GM23338 (cell line): ENCODE results near the gene SUSD3. TPM values are rescaled to one million over a fixed set of nuclear protein-coding genes. Genes with fewer than 3 reads are reported as not detected.

Experiments used
- ATAC-seq: fragments of 200-7000 bp; cut with Tn5 transposase; 3 replicates; pipeline ENCODE4 v1.9.1; 2020
- DNase-seq: peaks from one replicate; pipeline ENCODE4 v3.0.0-alpha.2; 2015; ENCODE audit warnings: low spot score
- H2AFZ ChIP-seq: fragments of 200-600 bp; sonication (generic); 2 replicates; pipeline ENCODE4 v1.8.0; 2016; ENCODE audit warnings: antibody characterized with exemption, mild to moderate bottlenecking, moderate library complexity
- H3F3A ChIP-seq: fragments of 200-600 bp; sonication (generic); replicated peaks from 2 replicates; pipeline ENCODE4 v1.8.0; 2017; ENCODE audit warnings: antibody characterized with exemption, mixed run types, low read depth
- H3K27ac ChIP-seq: fragments of 200-600 bp; sonication (generic); 2 replicates; pipeline ENCODE4 v1.6.1; 2016; ENCODE audit warnings: low read depth
- H3K27me3 ChIP-seq: fragments of 200-600 bp; sonication (generic); 2 replicates; pipeline ENCODE4 v1.8.0; 2016; ENCODE audit warnings: mild to moderate bottlenecking, mixed run types, moderate library complexity; ENCODE audit not compliant: insufficient read depth
- H3K36me3 ChIP-seq: fragments of 200-600 bp; sonication (generic); 2 replicates; pipeline ENCODE4 v1.8.0; 2016; ENCODE audit warnings: mild to moderate bottlenecking; ENCODE audit not compliant: insufficient read depth
- H3K4me1 ChIP-seq: fragments of 200-600 bp; sonication (generic); 2 replicates; pipeline ENCODE4 v1.8.0; 2016; ENCODE audit warnings: mild to moderate bottlenecking, moderate library complexity; ENCODE audit not compliant: insufficient read depth
- H3K4me2 ChIP-seq: fragments of 200-600 bp; sonication (generic); 2 replicates; pipeline ENCODE4 v1.7.1; 2017; ENCODE audit warnings: mixed run types
- H3K4me3 ChIP-seq: fragments of 200-600 bp; sonication (generic); 2 replicates; pipeline ENCODE4 v1.6.1; 2016; ENCODE audit warnings: mixed run types
- H3K79me2 ChIP-seq: fragments of 200-600 bp; sonication (generic); replicated peaks from 2 replicates; pipeline ENCODE4 v1.8.0; 2017; ENCODE audit warnings: mild to moderate bottlenecking; ENCODE audit not compliant: insufficient read depth
- H3K9me2 ChIP-seq: fragments of 200-600 bp; sonication (generic); 2 replicates; pipeline ENCODE4 v1.8.0; 2017; ENCODE audit not compliant: insufficient read depth
- H4K20me1 ChIP-seq: fragments of 200-600 bp; sonication (generic); replicated peaks from 2 replicates; pipeline ENCODE4 v1.8.0; 2017; ENCODE audit warnings: mild to moderate bottlenecking; ENCODE audit not compliant: insufficient read depth
- H3K27ac Mint-ChIP-seq: 2 replicates; pipeline ENCODE4 v1.8.0; 2020; ENCODE audit warnings: inconsistent platforms, mild to moderate bottlenecking, moderate library complexity, mixed read lengths
- H3K27me3 Mint-ChIP-seq: 3 replicates; pipeline ENCODE4 v1.8.0; 2022; ENCODE audit warnings: low read depth, mild to moderate bottlenecking, moderate library complexity, mixed read lengths, inconsistent platforms; ENCODE audit not compliant: insufficient read depth, poor library complexity
- H3K36me3 Mint-ChIP-seq: 3 replicates; pipeline ENCODE4 v1.8.0; 2021; ENCODE audit warnings: low read depth, mild to moderate bottlenecking, inconsistent platforms, moderate library complexity, mixed read lengths
- H3K4me1 Mint-ChIP-seq: 3 replicates; pipeline ENCODE4 v1.8.0; 2020; ENCODE audit warnings: mild to moderate bottlenecking, inconsistent platforms, mixed read lengths
- H3K4me3 Mint-ChIP-seq: 3 replicates; pipeline ENCODE4 v1.8.0; 2021; ENCODE audit warnings: moderate library complexity, mild to moderate bottlenecking, inconsistent platforms, mixed read lengths
- H3K9me3 Mint-ChIP-seq: 3 replicates; pipeline ENCODE4 v1.8.0; 2020; ENCODE audit warnings: moderate library complexity, mild to moderate bottlenecking, inconsistent platforms, mixed read lengths
- CREB1 ChIP-seq: fragments of 250-450 bp; sonication (Bioruptor Pico); IDR thresholded peaks from 2 replicates; pipeline ENCODE4 v1.5.0; 2020; ENCODE audit warnings: low read depth, mild to moderate bottlenecking, moderate library complexity
- CTCF ChIP-seq, 2 experiments: fragments of 200-600 bp in 1 of 2; sonication (generic) in 1 of 2; conservative IDR thresholded peaks; 2 replicates each; pipeline versions ENCODE4 v1.5.1 to v1.6.1; 2016 to 2017; ENCODE audit warnings: antibody characterized with exemption in 2 of 2, low read depth in 2 of 2, mild to moderate bottlenecking in 2 of 2, moderate library complexity in 1 of 2
- ETS1 ChIP-seq: IDR thresholded peaks from 2 replicates; pipeline ENCODE4 v1.6.1; 2016; ENCODE audit warnings: antibody characterized with exemption
- EZH2phosphoT487 ChIP-seq: fragments of 200-600 bp; sonication (generic); IDR thresholded peaks from one replicate; pipeline ENCODE4 v1.8.1; 2018; ENCODE audit warnings: antibody characterized with exemption; ENCODE audit not compliant: unreplicated experiment
- JUNB ChIP-seq: IDR thresholded peaks from one replicate; pipeline ENCODE4 v1.6.1; 2016; ENCODE audit warnings: antibody characterized with exemption; ENCODE audit not compliant: unreplicated experiment
- STAT1 ChIP-seq: IDR thresholded peaks from one replicate; pipeline ENCODE4 v1.6.1; 2016; ENCODE audit warnings: antibody characterized with exemption; ENCODE audit not compliant: unreplicated experiment
- ZNF114 ChIP-seq: fragments of 250-450 bp; sonication (Bioruptor Pico); IDR thresholded peaks from 2 replicates; pipeline ENCODE4 v1.5.0; 2020; ENCODE audit warnings: mild to moderate bottlenecking, moderate library complexity
- ZNF331 ChIP-seq: fragments of 250-450 bp; sonication (Bioruptor Pico); IDR thresholded peaks from 2 replicates; pipeline ENCODE4 v1.5.0; 2020; ENCODE audit warnings: low read depth, mild to moderate bottlenecking, moderate library complexity
- ZNF462 ChIP-seq: fragments of 250-450 bp; sonication (Bioruptor Pico); IDR thresholded peaks from 2 replicates; pipeline ENCODE4 v1.5.0; 2020; ENCODE audit warnings: mild to moderate bottlenecking, moderate library complexity
- polyA plus RNA-seq: library from polyadenylated mRNA; unstranded; fragments of >200 nt; fragmentation: Nextera tagmentation; extraction: Ambion mirVana; gene quantifications from 2 replicates; pipeline ENCODE4 v1.2.1, GENCODE V29; 2016
- total RNA-seq: library from RNA; depleted of rRNA; stranded (reverse); fragments of >200 nt; shearing (Covaris generic); gene quantifications from 2 replicates; pipeline ENCODE4 v1.2.3, GENCODE V29; 2014

The SUSD3 gene
- total and polyA plus RNA-seq, 2 experiments from 2014 or later, result 6.9 to 20.1 TPM

- H3F3A ChIP-seq, result no peaks in the 10 kb centered on the region
- no peak overlapping the region for H2AFZ ChIP-seq
- peaks cover 5% of the 10 kb centered on the region for H3K27me3 Mint-ChIP-seq
- TF ChIP-seq STAT1 (no peak), CTCF (conservative IDR thresholded peaks at IDR 0.05; ENCODE audit: low read depth in 2 of 2) (no peak), CREB1 (CRISPR knock-in tag) (no peak), ZNF331 (no peak), EZH2phosphoT487 (no peak), JUNB (no peak), ZNF114 (CRISPR knock-in tag) (no peak), ETS1 (no peak), ZNF462 (CRISPR knock-in tag) (no peak)
- no peaks in the 10 kb centered on the region for H3K79me2 ChIP-seq
- H3K27ac ChIP-seq, result no peak overlapping the region
- no peaks in the 10 kb centered on the region for H3K9me3 Mint-ChIP-seq
- no peaks in the 10 kb centered on the region for H3K36me3 ChIP-seq
- ATAC-seq (no peak), DNase-seq (no peak)
- no peak overlapping the region for H3K4me2 ChIP-seq
- H3K36me3 Mint-ChIP-seq, result peaks cover 5% of the 10 kb centered on the region; the same call in 2 of the 3 replicates
- H3K27ac Mint-ChIP-seq, result no peak overlapping the region
- no peaks in the 10 kb centered on the region for H3K27me3 ChIP-seq
- peaks cover 8% of the 10 kb centered on the region; the same call in 2 of the 3 replicates for H3K4me1 Mint-ChIP-seq
- no peak overlapping the region for H3K4me3 ChIP-seq
- no peaks in the 10 kb centered on the region for H3K9me2 ChIP-seq
- H3K4me1 ChIP-seq, result peaks cover 6% of the 10 kb centered on the region
- H3K4me3 Mint-ChIP-seq, result no peak overlapping the region
- no peaks in the 10 kb centered on the region for H4K20me1 ChIP-seq
These were observed 63.1 kb downstream of the SUSD3 start for GRCh38 chr9:93121316-93122241.
